Measurements from ENCODE around the gene PDLIM5.
"Not testable (repeated sequence)": the region's sequence is repeated elsewhere in the genome, so short reads cannot be mapped to it uniquely, and the experiment has no call there.

Gene PDLIM5

DNA sequence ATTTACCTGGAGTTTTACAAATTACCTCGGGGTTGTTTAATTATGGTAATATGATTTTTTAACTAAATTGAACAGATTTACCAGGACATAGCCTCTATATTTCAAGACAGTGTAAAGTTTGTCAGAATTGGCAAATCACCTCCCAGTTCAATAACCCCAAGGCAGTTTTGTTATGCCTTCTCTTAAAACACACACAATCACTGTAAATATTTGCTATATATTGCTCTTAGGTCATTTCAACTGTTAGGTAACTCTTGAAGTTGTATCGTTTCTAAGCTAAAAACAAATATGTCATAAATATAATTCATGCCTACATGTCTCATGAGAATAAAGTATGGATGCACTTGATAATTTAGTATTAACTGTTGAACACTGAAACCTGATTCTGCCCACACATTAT is 24.1 kb downstream of the PDLIM5 start:
- ChIA-PET POLR2A (no interaction called here), CTCF (no interaction called here)
- no peak for DNase-seq (ENCODE audit: low read depth, low spot score)
- H3K4me3 ChIP-seq (ENCODE audit: low read depth, low read length): no peak overlapping the region
- TF ChIP-seq, protein P1, sequence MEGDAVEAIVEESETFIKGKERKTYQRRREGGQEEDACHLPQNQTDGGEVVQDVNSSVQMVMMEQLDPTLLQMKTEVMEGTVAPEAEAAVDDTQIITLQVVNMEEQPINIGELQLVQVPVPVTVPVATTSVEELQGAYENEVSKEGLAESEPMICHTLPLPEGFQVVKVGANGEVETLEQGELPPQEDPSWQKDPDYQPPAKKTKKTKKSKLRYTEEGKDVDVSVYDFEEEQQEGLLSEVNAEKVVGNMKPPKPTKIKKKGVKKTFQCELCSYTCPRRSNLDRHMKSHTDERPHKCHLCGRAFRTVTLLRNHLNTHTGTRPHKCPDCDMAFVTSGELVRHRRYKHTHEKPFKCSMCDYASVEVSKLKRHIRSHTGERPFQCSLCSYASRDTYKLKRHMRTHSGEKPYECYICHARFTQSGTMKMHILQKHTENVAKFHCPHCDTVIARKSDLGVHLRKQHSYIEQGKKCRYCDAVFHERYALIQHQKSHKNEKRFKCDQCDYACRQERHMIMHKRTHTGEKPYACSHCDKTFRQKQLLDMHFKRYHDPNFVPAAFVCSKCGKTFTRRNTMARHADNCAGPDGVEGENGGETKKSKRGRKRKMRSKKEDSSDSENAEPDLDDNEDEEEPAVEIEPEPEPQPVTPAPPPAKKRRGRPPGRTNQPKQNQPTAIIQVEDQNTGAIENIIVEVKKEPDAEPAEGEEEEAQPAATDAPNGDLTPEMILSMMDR (IDR thresholded peaks at IDR 0.05; ENCODE audit: insufficient read depth, low read length, missing control alignments): no peak

DNA sequence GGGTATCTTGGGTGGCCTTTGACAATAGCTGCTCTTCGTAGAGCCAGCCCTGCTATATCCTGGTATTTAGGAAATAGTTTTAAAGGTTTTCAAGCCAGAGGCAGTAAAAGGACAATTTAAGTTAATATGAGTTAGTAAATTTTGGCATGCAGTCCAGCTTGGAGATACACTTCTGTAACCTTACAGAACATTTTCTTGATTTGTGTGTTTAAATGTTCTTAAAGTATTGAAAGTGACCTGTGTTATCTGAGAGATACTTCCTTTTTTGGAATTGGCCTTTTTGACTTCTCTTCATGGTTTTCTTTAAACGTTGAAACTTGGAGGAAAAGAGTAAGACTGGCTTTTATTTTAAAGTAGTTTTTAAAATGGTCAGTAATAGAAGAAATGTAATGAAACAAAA is 25.5 kb downstream of the PDLIM5 start:
- no peak overlapping the region for H3K4me3 ChIP-seq (ENCODE audit: low read depth, low read length)
- TF ChIP-seq, protein P1 (IDR thresholded peaks at IDR 0.05; ENCODE audit: insufficient read depth, low read length, missing control alignments): no peak
- no peak for DNase-seq (ENCODE audit: low read depth, low spot score)
- ChIA-PET CTCF (no interaction called here), POLR2A (interaction anchor here (0.5 kb wide), 1 partner anchor 110 kb away, joined by 3 read pairs; no protein-coding TSS in a partner anchor)

DNA sequence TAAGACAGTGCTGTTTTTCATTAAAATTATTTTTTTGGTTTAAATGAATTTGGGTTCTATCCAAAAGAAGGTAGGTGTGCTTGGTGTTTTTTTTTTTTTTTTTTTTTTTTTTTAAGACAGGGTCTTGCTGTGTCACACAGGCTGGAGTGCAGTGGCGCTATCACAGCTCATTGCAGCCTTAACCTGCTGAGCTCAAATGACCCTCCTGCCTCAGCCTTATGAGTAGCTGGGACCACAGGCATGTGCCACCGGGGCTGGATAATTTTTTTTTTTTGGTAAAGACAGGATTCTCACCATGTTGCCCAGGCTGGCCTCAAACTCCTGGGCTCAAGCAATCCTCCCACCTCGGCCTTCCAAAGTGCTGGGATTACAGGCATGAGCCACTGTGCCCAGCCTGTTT is 27.1 kb downstream of the PDLIM5 start:
- DNase-seq (ENCODE audit: low read depth, low spot score); H3K4me3 ChIP-seq (ENCODE audit: low read depth, low read length); POLR2A ChIA-PET: not testable (repeated sequence)
- CTCF ChIA-PET: interaction anchor here (0.9 kb wide), 1 partner anchor 70 kb away, joined by 3 read pairs; no protein-coding TSS in a partner anchor

DNA sequence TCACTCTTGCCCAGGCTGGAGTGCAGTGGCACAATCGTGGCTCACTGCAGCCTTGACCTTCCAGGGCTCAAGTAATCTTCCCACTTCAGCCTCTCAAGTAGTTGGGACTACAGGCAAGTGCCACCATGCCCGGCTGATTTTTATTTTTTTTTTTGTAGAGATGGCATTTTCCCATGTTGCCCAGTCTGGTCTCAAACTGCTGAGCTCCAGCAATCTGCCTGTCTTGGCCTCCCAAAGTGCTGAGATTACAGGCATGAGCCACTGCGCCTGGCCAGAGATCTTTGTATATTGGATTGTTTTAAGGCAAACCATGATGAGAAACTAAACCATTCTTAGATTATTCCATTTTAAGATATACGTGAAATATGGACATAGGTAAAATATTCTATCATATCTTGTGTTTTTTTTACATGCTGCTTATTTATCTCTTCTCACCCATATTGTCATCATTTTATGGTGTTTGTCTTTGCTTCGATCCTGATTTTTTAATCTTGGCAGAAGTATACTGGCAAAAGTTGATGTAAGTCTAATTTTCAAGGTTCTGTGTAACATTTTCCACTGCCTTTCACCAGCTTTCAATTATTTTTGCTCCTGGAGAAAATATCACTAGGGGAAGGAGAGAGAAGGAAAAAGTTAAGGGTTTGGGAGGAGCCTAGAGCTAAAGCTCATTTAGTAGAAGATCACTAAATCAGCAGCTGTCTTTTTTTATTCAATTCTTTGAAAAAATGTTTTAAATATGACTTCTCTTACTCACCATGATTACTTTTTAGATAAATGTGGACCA is 27.8 kb downstream of the PDLIM5 start:
- POLR2A ChIA-PET: no interaction called here
- CTCF ChIA-PET: interaction anchor here (0.9 kb wide), 2 partner anchors 71 to 645 kb away, joined by 3 read pairs; no protein-coding TSS in a partner anchor
- TF ChIP-seq, protein P1 (IDR thresholded peaks at IDR 0.05; ENCODE audit: insufficient read depth, low read length, missing control alignments): no peak
- no peak overlapping the region for H3K4me3 ChIP-seq (ENCODE audit: low read depth, low read length)
- DNase-seq (ENCODE audit: low read depth, low spot score): no peak

DNA sequence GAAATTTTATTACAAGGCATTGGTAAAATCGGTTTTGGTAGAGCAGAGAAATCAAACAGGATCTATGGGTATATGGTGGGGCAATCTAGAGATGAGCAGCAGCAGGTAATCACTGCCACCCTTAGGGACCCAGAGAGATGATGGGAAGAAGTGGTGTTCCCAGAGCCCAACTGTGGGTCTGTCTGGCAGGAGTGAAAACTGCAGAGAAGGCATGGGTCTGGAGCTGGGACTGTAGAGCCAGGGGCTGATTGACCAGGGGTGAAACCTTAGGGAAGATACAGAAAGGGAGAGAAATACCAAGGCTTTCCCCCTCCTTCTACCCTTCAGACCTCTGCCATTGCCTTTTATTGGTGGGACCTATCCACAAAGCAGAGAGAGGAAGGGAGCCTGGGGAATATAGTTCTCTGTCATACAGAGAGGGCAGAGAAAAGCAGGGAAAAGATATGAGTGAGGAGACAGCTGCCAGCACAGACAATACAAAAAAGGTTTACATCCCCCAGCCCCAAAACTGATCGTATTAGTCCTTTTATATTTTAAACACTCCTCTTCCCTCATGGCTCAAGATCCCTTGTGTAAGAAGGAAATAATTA is 28.7 kb downstream of the PDLIM5 start:
- H3K4me3 ChIP-seq (ENCODE audit: low read depth, low read length): no peak overlapping the region
- TF ChIP-seq, protein P1 (IDR thresholded peaks at IDR 0.05; ENCODE audit: insufficient read depth, low read length, missing control alignments): no peak
- DNase-seq (ENCODE audit: low read depth, low spot score): no peak
- ChIA-PET CTCF (interaction anchor here (0.9 kb wide), 1 partner anchor 10 kb away, joined by 3 read pairs; no protein-coding TSS in a partner anchor), POLR2A (no interaction called here)

DNA sequence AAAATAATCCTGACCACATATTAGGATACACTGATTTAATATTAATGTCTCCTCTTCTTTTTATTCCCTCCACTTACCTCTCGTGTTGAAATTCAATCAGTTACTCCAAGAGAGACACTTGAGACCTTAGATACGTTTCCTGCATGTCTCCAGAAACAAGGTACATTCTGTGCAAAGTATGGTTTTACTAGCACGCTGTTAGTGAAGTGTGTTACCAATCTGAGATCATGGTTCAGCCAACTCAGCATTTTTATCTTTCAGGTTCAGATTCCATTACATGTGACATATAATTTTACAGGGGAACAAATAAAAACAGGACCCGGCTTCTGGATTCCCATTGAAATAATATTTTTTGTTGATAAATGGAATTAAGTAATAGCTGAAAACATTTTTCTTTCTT is 32.2 kb downstream of the PDLIM5 start:
- POLR2A ChIA-PET: no interaction called here
- CTCF ChIA-PET: no interaction called here
- H3K4me3 ChIP-seq (ENCODE audit: low read depth, low read length): no peak overlapping the region
- DNase-seq (ENCODE audit: low read depth, low spot score): no peak
- TF ChIP-seq, protein P1 (IDR thresholded peaks at IDR 0.05; ENCODE audit: insufficient read depth, low read length, missing control alignments): no peak
